GM10847 (cell line): ENCODE data around the gene MINDY1.

Source experiments
- POLR2A ChIP-seq: IDR thresholded peaks from 2 replicates; pipeline ENCODE4 v1.6.1; 2011; ENCODE audit not compliant: insufficient read length; ENCODE audit errors: extremely low read depth

The MINDY1 gene

DNA sequence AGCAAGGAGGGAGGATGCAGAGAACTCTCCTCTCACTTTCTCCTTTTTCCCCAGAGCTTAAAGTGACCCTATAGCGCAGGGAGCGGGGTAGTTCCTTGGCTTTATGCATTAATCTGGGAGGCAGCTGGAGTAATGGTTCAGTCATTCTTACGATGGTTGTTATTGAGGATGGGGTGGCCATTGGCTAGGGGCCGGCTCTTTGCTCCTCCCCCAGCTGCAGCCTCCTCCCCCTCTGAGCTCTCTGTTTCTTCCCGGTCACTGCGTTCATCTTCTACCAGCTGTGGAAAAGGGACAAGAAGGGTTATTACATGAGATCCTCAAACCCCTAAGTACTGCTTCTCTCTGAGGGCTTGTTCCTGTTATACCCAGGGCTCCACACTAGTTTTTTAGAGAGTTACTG, 40.7 kb downstream of the MINDY1 start:
- no peak for TF ChIP-seq POLR2A

DNA sequence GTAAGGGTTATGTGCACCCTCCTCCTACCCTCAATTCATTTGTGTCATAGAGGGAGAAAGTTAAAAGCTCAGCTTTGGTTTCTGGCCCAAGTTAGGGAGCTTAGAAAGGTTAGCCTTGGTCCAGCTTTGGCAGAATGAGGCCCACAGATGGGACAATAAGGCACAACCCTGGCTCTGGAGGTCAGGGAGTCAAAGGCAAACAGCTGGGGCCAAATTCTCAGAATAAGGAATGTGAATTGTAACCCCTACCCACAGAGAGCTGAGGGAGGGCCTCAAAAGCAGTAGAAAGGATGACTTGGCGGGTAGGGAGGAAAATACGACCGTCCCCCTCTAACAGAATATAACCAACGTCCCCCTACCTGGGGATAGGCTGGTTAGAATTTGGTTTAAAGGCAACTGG, 41.1 kb downstream of the MINDY1 start:
- no peak for TF ChIP-seq POLR2A

DNA sequence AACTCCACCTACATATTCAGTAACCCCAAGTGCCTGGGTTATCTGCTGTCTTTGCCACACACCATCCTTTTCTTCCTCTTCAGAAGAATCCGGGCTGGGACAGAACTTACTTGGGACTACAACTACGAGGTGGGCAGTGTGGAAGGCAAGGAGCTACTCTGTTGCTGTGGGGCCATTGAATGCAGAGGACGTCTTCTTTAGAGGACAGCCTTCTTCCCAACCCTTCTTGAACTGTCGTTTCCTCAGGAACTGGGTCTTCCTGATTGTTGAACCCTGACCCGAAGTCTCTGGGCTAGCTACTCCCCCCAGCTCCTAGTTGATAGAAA, 42.6 kb downstream of the MINDY1 start:
- no peak for TF ChIP-seq POLR2A

DNA sequence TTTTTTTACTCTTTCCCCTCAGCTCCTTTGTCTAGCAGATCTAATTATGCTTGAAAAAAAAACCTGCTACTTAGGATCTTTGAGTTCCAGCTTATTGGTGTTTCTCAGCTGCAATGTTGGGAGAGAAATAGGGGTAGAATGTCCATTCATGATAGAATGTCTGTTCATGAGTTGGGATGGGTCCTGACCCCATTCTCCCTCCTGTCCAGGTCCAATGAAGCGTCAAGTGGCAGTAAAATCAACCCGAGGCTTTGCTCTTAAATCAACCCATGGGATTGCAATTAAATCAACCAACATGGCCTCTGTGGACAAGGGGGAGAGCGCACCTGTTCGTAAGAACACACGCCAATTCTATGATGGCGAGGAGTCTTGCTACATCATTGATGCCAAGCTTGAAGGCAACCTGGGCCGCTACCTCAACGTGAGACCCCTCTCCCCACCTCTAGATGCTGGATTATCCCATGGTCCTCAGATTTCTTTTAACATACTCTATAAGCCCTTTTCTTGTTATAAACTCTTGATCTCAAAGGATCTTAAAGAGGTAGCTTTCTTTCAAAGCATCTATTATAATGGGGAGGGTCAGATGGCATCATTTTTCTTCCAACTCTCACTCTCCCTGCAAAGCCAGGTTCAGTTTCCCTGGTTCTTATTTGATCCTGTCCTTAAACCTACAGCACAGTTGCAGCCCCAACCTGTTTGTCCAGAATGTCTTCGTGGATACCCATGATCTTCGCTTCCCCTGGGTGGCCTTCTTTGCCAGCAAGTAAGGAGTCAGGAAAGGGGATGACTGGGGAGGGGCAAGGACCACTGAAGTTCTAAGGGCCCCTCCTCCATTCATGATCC, 43.2 kb downstream of the MINDY1 start:
- no peak for TF ChIP-seq POLR2A

DNA sequence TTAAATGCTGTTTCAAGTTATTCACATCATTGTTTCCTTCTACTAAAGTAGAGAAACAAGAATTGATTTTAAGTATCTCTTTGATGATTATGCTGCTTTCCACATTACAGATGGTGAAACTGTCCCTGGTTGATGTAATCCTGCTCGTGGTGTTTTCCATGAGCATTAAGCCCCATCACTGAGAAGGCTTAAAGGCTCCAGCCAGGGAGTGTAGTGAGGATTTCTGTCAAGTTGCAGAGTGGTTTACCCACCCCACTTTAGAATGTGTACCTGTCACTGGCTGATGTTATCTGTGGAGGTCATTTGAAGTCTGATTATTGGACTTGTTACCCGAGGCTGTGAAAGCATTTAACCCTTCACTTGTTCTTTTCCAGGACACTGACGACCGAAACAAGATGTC, 44.9 kb downstream of the MINDY1 start:
- TF ChIP-seq POLR2A = no peak

DNA sequence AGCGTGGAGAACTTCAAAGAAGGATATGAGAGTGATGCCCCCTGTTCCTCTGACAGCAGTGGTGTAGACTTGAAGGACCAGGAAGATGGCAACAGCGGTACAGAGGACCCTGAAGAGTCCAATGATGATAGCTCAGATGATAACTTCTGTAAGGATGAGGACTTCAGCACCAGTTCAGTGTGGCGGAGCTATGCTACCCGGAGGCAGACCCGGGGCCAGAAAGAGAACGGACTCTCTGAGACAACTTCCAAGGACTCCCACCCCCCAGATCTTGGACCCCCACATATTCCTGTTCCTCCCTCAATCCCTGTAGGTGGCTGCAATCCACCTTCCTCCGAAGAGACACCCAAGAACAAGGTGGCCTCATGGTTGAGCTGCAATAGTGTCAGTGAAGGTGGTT, 46.1 kb downstream of the MINDY1 start:
- TF ChIP-seq POLR2A = no peak

DNA sequence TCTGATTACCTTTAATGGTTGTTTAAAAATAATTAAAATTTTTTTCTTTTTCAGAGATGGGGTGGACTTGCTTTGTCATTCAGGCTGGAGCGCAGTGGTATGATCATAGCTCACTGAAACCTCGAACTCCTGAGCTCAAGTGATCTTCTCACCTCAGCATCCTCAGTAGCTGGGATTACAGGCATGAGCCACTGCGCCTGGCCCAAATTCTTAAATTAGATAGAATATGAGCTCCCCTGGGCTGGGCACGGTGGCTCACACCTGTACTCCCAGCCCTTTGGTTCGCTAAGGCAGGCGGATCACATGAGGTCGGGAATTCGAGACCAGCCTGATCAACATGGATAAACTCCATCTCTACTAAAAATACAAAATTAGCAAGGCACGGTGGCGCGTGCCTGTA, 49.0 kb downstream of the MINDY1 start:
- no peak for TF ChIP-seq POLR2A

DNA sequence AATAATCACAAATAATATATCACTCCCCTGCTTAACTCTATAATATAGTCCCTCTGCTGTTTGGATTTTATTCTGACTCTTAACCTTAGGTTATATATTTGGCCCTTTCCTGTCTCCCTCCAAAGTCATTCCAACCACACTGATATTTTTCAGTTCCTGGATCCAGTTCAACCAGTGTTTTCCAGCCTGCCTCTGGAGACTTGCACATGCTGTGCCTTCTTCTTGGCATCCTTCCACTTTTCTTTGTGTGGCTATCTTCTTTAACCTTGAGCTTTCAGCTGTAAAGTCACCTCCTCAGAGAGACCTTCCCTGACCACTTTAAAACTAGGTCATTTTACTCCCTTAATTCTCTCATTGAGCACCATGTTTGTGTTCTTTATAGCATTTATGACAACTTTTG, 51.4 kb downstream of the MINDY1 start:
- TF ChIP-seq POLR2A = no peak

DNA sequence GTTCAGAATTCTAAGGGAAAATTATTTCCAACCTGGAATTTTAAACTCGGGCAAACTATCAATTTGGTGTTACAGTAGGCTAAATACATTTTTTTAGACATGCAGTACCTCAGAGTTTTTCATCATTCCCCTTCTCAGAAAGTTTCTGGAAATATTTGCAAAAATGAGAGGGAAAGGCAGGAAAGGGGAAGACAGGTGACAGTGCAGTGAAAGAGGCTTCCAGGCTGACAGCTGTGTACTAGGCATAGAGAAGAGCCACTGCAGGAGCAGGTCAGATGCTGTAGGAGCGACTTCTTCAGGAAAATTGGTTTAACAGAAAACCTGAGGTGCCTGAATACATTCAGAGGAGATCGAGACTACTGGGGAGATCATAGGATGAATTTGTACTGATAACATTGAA, 52.0 kb downstream of the MINDY1 start:
- no peak for TF ChIP-seq POLR2A
